ENCODE measurements around the gene INAVA.

- TF ChIP-seq CTCF (IDR thresholded peaks at IDR 0.05), result no peak
- TF ChIP-seq POLR2AphosphoS5 (IDR thresholded peaks at IDR 0.05), result no peak
- no peak for TF ChIP-seq POLR2A (IDR thresholded peaks at IDR 0.05)
These were observed 13.0 kb downstream of the INAVA start for GRCh38 chr1:200907611-200908097.

Data from upper lobe of left lung (tissue), 4 donors.